Endothelial cell of umbilical vein (primary cell): ENCODE measurements around the gene B4GALNT1. TPM values are rescaled to one million over a fixed set of nuclear protein-coding genes. Genes with fewer than 3 reads are reported as not detected.

Experiments used
- BruUV-seq: library from RNA; stranded (reverse); fragments of 400-500 nt; replicated peaks from 2 replicates; lab custom pipeline; 2021; lab: Mats Ljungman, UMichigan
- CTCF ChIA-PET: fragments of 300-600, 350-600 bp; sonication (Branson Sonifier 250); formaldehyde crosslinking; loops from one replicate; lab custom pipeline; 2021; ENCODE audit warnings: antibody characterized with exemption, inconsistent platforms; lab: Charles Lee
- POLR2A ChIA-PET: fragments of 300-600, 350-600 bp; sonication (Branson Sonifier 250); formaldehyde crosslinking; loops from one replicate; lab custom pipeline; 2021; ENCODE audit warnings: antibody characterized with exemption, inconsistent platforms; lab: Charles Lee
- DNase-seq: peaks from one replicate; pipeline ENCODE4 v3.0.0-alpha.2; 2011; ENCODE audit warnings: low read depth, low spot score
- FAIRE-seq: peaks from 2 replicates; lab custom pipeline; 2011; peaks lifted over from hg19 to GRCh38; lab: Jason Lieb, UNC
- H2AFZ ChIP-seq: 2 replicates; pipeline ENCODE4 v1.6.0; 2012; ENCODE audit warnings: low read depth, low read length, control low read depth, inconsistent platforms
- H3K27ac ChIP-seq: 2 replicates; pipeline ENCODE4 v1.5.1; 2011; ENCODE audit warnings: low read depth, mild to moderate bottlenecking, control low read depth, low read length, moderate library complexity; ENCODE audit not compliant: insufficient read depth
- H3K27me3 ChIP-seq, 2 experiments: 2 replicates each; pipeline versions ENCODE4 v1.6.0 to v1.6.1; 2011; ENCODE audit warnings: low read length in 2 of 2, mixed read lengths in 1 of 2; ENCODE audit not compliant: control insufficient read depth in 2 of 2, insufficient read depth in 2 of 2
- H3K36me3 ChIP-seq, 2 experiments: 2 replicates in 1 of 2; 3 replicates in 1 of 2; pipeline ENCODE4 v1.5.1; 2011; ENCODE audit warnings: low read length in 2 of 2, mild to moderate bottlenecking in 1 of 2, moderate library complexity in 1 of 2; ENCODE audit not compliant: control insufficient read depth in 2 of 2, insufficient read depth in 2 of 2; ENCODE audit errors: extremely low read depth in 1 of 2
- H3K4me1 ChIP-seq: 3 replicates; pipeline ENCODE4 v1.5.1; 2011; ENCODE audit warnings: mild to moderate bottlenecking, low read length; ENCODE audit not compliant: control insufficient read depth, insufficient read depth; ENCODE audit errors: extremely low read depth
- H3K4me2 ChIP-seq: 2 replicates; pipeline ENCODE4 v1.6.1; 2011; ENCODE audit warnings: low read length, control low read depth, mixed read lengths; ENCODE audit not compliant: insufficient read depth
- H3K4me3 ChIP-seq, 3 experiments: fragments of 200-600 bp in 1 of 3; sonication (generic), shearing (Covaris generic) in 1 of 3; replicated peaks in 1 of 3; 2 replicates each; pipeline ENCODE4 v1.5.1; 2011 to 2016; ENCODE audit warnings: control low read depth in 3 of 3, low read length in 3 of 3, mild to moderate bottlenecking in 2 of 3, inconsistent platforms in 1 of 3, low read depth in 1 of 3, moderate library complexity in 1 of 3; ENCODE audit not compliant: insufficient read depth in 1 of 3
- H3K79me2 ChIP-seq: 2 replicates; pipeline ENCODE4 v1.6.0; 2012; ENCODE audit warnings: low read length, inconsistent platforms; ENCODE audit not compliant: control insufficient read depth, insufficient read depth
- H3K9ac ChIP-seq: replicated peaks from 2 replicates; pipeline ENCODE3; 2011; ENCODE audit warnings: low read length, control low read depth; ENCODE audit not compliant: insufficient read depth; ENCODE audit errors: extremely low read depth
- H3K9me1 ChIP-seq: replicated peaks from 3 replicates; pipeline ENCODE4 v1.6.0; 2011; ENCODE audit warnings: mild to moderate bottlenecking, low read length; ENCODE audit not compliant: control insufficient read depth, insufficient read depth; ENCODE audit errors: extremely low read depth
- H3K9me3 ChIP-seq: replicated peaks from 2 replicates; pipeline ENCODE4 v1.5.1; 2012; ENCODE audit warnings: low read length, inconsistent platforms; ENCODE audit not compliant: control insufficient read depth, insufficient read depth
- H4K20me1 ChIP-seq: replicated peaks from 2 replicates; pipeline ENCODE3; 2011; ENCODE audit warnings: mild to moderate bottlenecking, low read length; ENCODE audit not compliant: control insufficient read depth, insufficient read depth; ENCODE audit errors: extremely low read depth
- CTCF ChIP-seq, 2 donors: IDR thresholded peaks; 1 replicate in 1 of 2; 2 replicates in 1 of 2; pipeline ENCODE4 v1.5.1; 2011; ENCODE audit warnings: low read length in 2 of 2, mild to moderate bottlenecking in 2 of 2, moderate library complexity in 2 of 2, control low read depth in 1 of 2, inconsistent platforms in 1 of 2, low read depth in 1 of 2; ENCODE audit not compliant: insufficient read depth in 1 of 2; ENCODE audit errors: extremely low read depth in 1 of 2
- EZH2 ChIP-seq: IDR thresholded peaks from 2 replicates; pipeline ENCODE4 v1.6.1; 2012; ENCODE audit warnings: borderline replicate concordance, low read depth, mild to moderate bottlenecking, moderate library complexity, low read length, inconsistent platforms; ENCODE audit not compliant: severe bottlenecking
- FOS ChIP-seq: IDR thresholded peaks from 2 replicates; pipeline ENCODE4 v1.6.1; 2011; ENCODE audit warnings: mild to moderate bottlenecking, low read length, moderate library complexity, borderline replicate concordance; ENCODE audit not compliant: insufficient read depth
- GATA2 ChIP-seq: IDR thresholded peaks from 2 replicates; pipeline ENCODE4 v1.7.0; 2011; ENCODE audit warnings: low read depth, mild to moderate bottlenecking, moderate library complexity, mixed read lengths, low read length; ENCODE audit not compliant: insufficient read length, insufficient read depth
- JUN ChIP-seq: IDR thresholded peaks from 2 replicates; pipeline ENCODE4 v1.6.1; 2011; ENCODE audit warnings: borderline replicate concordance, low read depth; ENCODE audit not compliant: insufficient read length, insufficient read depth
- MAX ChIP-seq: IDR thresholded peaks from 2 replicates; pipeline ENCODE4 v1.6.1; 2011; ENCODE audit not compliant: insufficient read depth, insufficient read length
- MYC ChIP-seq: IDR thresholded peaks from one replicate; pipeline ENCODE4 v1.6.1; 2011; ENCODE audit warnings: mild to moderate bottlenecking, low read depth, low read length
- POLR2A ChIP-seq: IDR thresholded peaks from 2 replicates; pipeline ENCODE4 v1.6.1; 2012; ENCODE audit warnings: low read depth, mild to moderate bottlenecking, control low read depth, low read length
- POLR2AphosphoS5 ChIP-seq: IDR thresholded peaks from 2 replicates; pipeline ENCODE4 v1.6.1; 2012; ENCODE audit warnings: low read depth, mild to moderate bottlenecking, control low read depth, low read length, moderate library complexity; ENCODE audit not compliant: insufficient read depth
- dilution Hi-C: fragments of 300-500 bp; cut with MboI; formaldehyde crosslinking; loops from one replicate; pipeline ENCODE4 v1.15.0; 2019; ENCODE audit warnings: low sequenced_read_pairs; ENCODE audit not compliant: extremely low pct_ligation_motif_present
- intact Hi-C: fragments of 100-400 bp; cut with micrococcal nuclease; formaldehyde crosslinking; loops from one replicate; pipeline ENCODE4 v1.10.0; 2022
- polyA plus RNA-seq, 4 experiments: library from polyadenylated mRNA; depleted of rRNA in 3 of 4; stranded (reverse) in 3 of 4; unstranded in 1 of 4; fragments of >200 nt; gene quantifications; 2 replicates each; pipeline versions ENCODE4 v1.2.1 to v1.2.3, GENCODE V29; 2011 to 2012; ENCODE audit warnings: missing spikeins in 1 of 4
- total RNA-seq: library from RNA; stranded (reverse); gene quantifications from 2 replicates; pipeline ENCODE4 v1.2.3, GENCODE V29; 2021

B4GALNT1 gene
- total and polyA plus RNA-seq, 2 donors (not counting 3 experiments of a cell fraction or from before 2014, with no cell fraction given), result 0.33 to 0.35 TPM

- no peaks in the 10 kb centered on the region for H4K20me1 ChIP-seq
- no peaks in the 10 kb centered on the region for H3K9me3 ChIP-seq
- no peaks in the 10 kb centered on the region for H3K9me1 ChIP-seq
- H2AFZ ChIP-seq, result no peak overlapping the region
- dilution Hi-C loops, result no loop called here
- no peak overlapping the region for H3K27ac ChIP-seq
- FAIRE-seq (peak; percentile 95), DNase-seq (peak; percentile 71)
- intact Hi-C loops, result loop anchor here (1.0 to 2.0 kb wide), 5 partner anchors 38 to 322 kb away; partner anchors contain the start of gene B4GALNT1
- no peak overlapping the region for H3K4me2 ChIP-seq
- ChIA-PET POLR2A (interaction anchor here (0.7 kb wide), 2 partner anchors 12 to 13 kb away, joined by 3 to 5 read pairs; no protein-coding TSS in a partner anchor), CTCF (interaction anchor here (0.6 to 6.0 kb wide), 45 partner anchors 8 to 322 kb away, joined by 3 to 126 read pairs (median 6); partner anchors contain the start of genes ARHGEF25, B4GALNT1, DCTN2 and DTX3)
- TF ChIP-seq CTCF (IDR thresholded peaks at IDR 0.05; ENCODE audit: extremely low read depth in 1 of 2, insufficient read depth in 1 of 2, low read depth in 1 of 2, low read length in 2 of 2) (peak; percentile 87 to 93), GATA2 (no peak)
- BruUV-seq, result no TSS peak
- H3K9ac ChIP-seq, result no peak overlapping the region
- H3K36me3 ChIP-seq, result no peaks in the 10 kb centered on the region
- H3K27me3 ChIP-seq, result peaks cover 17 to 21% of the 10 kb centered on the region in 2 experiments
- no peak overlapping the region for H3K4me3 ChIP-seq
- H3K79me2 ChIP-seq, result no peaks in the 10 kb centered on the region
- no peaks in the 10 kb centered on the region for H3K4me1 ChIP-seq
Measured at GRCh38 chr12:57583008-57583831, 49.8 kb downstream of the B4GALNT1 start.

DNA sequence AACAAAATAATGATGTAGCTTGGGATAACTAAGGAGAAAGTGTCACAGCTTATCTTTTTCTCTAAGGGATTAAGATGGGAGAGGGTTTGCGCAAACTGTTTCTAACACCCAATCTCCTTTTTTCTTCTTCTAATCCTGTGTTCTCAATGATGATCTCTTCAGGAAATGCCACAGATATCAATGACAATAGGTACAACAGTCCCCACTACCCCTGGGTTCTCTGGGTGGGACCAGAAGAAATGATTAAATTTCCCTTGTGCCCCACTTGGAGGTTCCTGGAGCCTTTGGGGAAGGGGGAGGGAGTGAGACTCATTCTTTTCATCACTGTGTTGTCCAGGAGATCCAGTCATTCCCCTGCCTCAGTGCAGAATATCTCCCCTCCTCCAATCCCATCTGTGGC lies 50.6 kb downstream of the B4GALNT1 start:
- peaks cover 15 to 18% of the 10 kb centered on the region in 2 experiments for H3K27me3 ChIP-seq
- no peaks in the 10 kb centered on the region for H3K9me1 ChIP-seq
- BruUV-seq, result no TSS peak
- no peak overlapping the region for H3K4me2 ChIP-seq
- H3K79me2 ChIP-seq, result no peaks in the 10 kb centered on the region
- dilution Hi-C loops (no loop called here), intact Hi-C loops (loop anchor here (2.0 kb wide), 1 partner anchor 110 kb away; no protein-coding TSS in a partner anchor)
- POLR2A ChIA-PET, result interaction anchor here (0.6 kb wide), 1 partner anchor 62 kb away, joined by 3 read pairs; no protein-coding TSS in a partner anchor
- H3K4me3 ChIP-seq, result no peak overlapping the region
- no peak overlapping the region for H3K9ac ChIP-seq
- DNase-seq (no peak), FAIRE-seq (no peak)
- TF ChIP-seq FOS (no peak), GATA2 (no peak), CTCF (IDR thresholded peaks at IDR 0.05; ENCODE audit: extremely low read depth in 1 of 2, insufficient read depth in 1 of 2, low read depth in 1 of 2, low read length in 2 of 2) (no peak), JUN (no peak), MYC (no peak), MAX (no peak), POLR2A (no peak), EZH2 (no peak), POLR2AphosphoS5 (no peak)
- H3K36me3 ChIP-seq, result no peaks in the 10 kb centered on the region
- no peak overlapping the region for H2AFZ ChIP-seq
- CTCF ChIA-PET, result interaction anchor here (0.8 to 6.0 kb wide), 18 partner anchors 10 to 221 kb away, joined by 3 to 126 read pairs (median 18); partner anchors contain the start of genes ARHGEF25, B4GALNT1, DCTN2 and DTX3
- H4K20me1 ChIP-seq, result no peaks in the 10 kb centered on the region
- no peaks in the 10 kb centered on the region for H3K9me3 ChIP-seq
- no peak overlapping the region for H3K27ac ChIP-seq
- no peaks in the 10 kb centered on the region for H3K4me1 ChIP-seq
